ENCODE data around the gene CCDC68. TPM values are rescaled to one million over a fixed set of nuclear protein-coding genes. Genes with fewer than 3 reads are reported as not detected.

CCDC68 gene
- total RNA-seq, 1 donor from 2014 or later = 20.8 TPM

DNA sequence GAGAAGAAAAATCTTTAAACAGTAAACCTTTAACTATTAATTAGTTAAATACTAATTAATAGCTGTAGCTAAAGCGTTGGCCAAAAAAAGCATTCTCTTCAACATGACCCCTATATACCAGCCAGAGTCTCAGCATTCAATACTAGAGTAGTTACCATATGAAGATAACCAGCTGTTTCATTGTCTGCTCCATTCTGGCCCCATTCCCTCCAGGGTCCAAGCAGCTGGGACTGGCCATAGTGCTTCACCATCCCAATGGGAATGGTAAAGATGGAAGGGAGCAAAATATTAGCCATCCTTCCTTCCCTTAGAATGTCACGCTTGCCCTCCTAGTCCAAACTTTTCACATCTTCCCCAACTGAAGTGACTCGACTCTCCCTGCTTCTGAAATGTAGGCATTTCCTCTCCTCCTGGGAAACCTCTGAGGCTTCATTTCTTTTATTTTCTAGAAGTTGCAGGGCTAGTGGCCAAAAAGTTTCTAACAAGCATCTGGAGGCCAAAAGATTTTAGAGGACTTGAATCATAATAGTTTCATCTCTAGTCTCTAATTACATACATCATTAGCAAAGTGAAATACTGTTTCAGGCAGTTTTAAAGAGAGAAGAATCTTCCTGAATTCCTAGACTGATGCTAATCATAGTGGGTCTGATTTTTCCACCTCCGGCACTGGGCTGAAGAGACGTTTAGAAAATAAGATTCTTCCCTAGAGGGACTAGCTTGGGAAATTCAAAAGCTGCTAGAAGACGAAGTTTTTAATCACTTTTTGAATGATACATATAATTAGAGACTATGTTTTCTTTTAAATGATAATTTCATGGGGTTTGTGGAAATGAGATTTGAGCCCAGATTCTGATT is 52.7 kb downstream of the CCDC68 start:
- Histone ChIP-seq H3K36me3 (no peaks in the 10 kb centered on the region), H3K9me3 (no peaks in the 10 kb centered on the region), H3K27ac (no peak overlapping the region), H3K4me1 (no peaks in the 10 kb centered on the region), H3K4me3 (no peak overlapping the region), H3K27me3 (no peaks in the 10 kb centered on the region)
- intact Hi-C loops (cut with DNase I) = no loop called here
- no peak for ATAC-seq
- TF ChIP-seq, protein P1, sequence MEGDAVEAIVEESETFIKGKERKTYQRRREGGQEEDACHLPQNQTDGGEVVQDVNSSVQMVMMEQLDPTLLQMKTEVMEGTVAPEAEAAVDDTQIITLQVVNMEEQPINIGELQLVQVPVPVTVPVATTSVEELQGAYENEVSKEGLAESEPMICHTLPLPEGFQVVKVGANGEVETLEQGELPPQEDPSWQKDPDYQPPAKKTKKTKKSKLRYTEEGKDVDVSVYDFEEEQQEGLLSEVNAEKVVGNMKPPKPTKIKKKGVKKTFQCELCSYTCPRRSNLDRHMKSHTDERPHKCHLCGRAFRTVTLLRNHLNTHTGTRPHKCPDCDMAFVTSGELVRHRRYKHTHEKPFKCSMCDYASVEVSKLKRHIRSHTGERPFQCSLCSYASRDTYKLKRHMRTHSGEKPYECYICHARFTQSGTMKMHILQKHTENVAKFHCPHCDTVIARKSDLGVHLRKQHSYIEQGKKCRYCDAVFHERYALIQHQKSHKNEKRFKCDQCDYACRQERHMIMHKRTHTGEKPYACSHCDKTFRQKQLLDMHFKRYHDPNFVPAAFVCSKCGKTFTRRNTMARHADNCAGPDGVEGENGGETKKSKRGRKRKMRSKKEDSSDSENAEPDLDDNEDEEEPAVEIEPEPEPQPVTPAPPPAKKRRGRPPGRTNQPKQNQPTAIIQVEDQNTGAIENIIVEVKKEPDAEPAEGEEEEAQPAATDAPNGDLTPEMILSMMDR (IDR thresholded peaks at IDR 0.05) = no peak
- DNase-seq = no peak

DNA sequence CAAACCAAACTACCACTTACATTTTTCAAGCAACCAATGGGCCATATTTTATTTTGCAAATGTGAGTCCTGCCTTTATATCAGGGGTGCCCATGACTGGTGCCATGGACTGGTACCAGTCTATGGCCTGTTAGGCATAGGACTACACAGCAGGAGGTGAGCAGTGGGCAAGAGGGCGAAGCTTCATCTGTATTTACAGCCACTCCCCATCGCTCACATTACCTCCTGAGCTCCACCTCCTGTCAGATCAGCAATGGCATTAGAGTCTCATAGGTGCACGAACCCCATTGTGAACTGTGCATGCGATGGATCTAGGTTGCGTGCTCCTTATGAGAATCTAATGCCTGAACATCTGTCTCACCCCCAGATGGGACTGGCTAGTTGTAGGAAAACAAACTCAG is 53.6 kb downstream of the CCDC68 start:
- no peak for ATAC-seq
- DNase-seq = no peak
- H3K4me3 ChIP-seq = no peak overlapping the region
- no peaks in the 10 kb centered on the region for H3K9me3 ChIP-seq
- TF ChIP-seq, protein P1 (IDR thresholded peaks at IDR 0.05) = no peak
- no peaks in the 10 kb centered on the region for H3K36me3 ChIP-seq
- no peaks in the 10 kb centered on the region for H3K27me3 ChIP-seq
- intact Hi-C loops (cut with DNase I) = no loop called here
- no peaks in the 10 kb centered on the region for H3K4me1 ChIP-seq
- no peak overlapping the region for H3K27ac ChIP-seq

DNA sequence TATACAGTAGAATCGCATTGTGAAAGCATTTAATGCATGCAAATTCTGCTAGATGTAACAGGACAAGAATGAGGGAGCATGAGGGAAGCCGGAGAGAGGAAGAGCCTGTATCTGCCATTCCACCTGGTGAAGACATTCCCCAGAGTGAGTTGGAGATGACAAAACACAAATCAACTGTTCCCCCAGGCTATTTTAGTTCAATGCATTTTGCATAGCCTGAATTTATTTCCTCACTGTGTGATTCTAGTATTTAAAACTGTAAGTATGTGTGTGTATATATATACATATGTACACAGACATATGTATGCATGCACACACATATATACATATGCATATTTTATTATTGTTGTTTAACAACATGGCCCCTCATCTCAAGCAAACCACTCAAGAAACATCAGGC is 54.7 kb downstream of the CCDC68 start:
- intact Hi-C loops (cut with DNase I) = no loop called here
- no peak overlapping the region for H3K4me3 ChIP-seq
- ATAC-seq = no peak
- TF ChIP-seq, protein P1 (IDR thresholded peaks at IDR 0.05) = no peak
- DNase-seq = no peak
- H3K27ac ChIP-seq = no peak overlapping the region
- H3K36me3 ChIP-seq = no peaks in the 10 kb centered on the region
- no peaks in the 10 kb centered on the region for H3K27me3 ChIP-seq
- H3K9me3 ChIP-seq = no peaks in the 10 kb centered on the region
- no peaks in the 10 kb centered on the region for H3K4me1 ChIP-seq

DNA sequence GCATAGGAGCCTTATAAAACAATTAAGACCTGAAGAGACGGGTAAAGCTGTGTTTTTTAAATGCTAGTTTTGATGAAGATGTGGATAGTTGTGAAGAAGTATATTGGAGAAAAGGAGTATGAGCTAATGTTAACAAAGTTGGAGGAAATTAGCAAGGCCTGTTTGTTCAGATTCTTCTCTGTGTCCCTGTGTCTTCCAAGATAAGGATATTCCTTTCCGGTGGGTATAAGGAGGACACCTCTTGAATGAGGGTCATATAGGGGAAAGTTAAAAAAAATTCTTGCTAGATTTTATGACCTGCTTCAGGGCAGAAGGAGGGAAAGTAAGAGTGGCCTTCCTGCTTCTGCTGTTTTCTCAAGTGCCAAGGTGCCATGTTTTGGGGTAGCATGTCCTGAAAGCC is 59.0 kb downstream of the CCDC68 start:
- Histone ChIP-seq H3K4me3 (no peak overlapping the region), H3K36me3 (no peaks in the 10 kb centered on the region), H3K4me1 (no peaks in the 10 kb centered on the region), H3K27me3 (no peaks in the 10 kb centered on the region), H3K9me3 (no peaks in the 10 kb centered on the region), H3K27ac (no peak overlapping the region)
- intact Hi-C loops (cut with DNase I) = no loop called here
- DNase-seq (no peak), ATAC-seq (no peak)
- TF ChIP-seq, protein P1 (IDR thresholded peaks at IDR 0.05) = no peak

DNA sequence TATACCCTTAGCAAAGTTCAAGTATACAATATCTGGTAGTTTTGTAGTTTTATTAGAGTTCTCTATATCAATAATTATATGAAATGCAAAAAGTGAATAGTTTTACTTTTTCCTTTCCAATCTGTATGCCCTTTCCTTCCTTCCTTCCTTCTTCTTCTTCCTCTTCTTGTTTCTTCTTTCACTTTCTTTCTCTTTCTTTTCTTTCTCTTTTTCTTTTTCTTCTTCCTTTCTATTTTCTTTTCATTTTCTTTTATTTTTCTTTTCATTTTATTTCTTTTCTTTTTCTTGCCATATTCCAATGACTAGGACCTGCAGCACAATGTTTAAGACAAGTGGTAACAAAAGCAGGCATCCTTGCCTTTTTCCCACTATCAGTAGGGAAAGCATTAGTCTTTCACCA is 59.8 kb downstream of the CCDC68 start:
- H3K27ac ChIP-seq = no peak overlapping the region
- no peak for ATAC-seq
- no peaks in the 10 kb centered on the region for H3K27me3 ChIP-seq
- TF ChIP-seq, protein P1 (IDR thresholded peaks at IDR 0.05) = no peak
- H3K36me3 ChIP-seq = no peaks in the 10 kb centered on the region
- no peak for DNase-seq
- intact Hi-C loops (cut with DNase I) = no loop called here
- H3K4me1 ChIP-seq = no peaks in the 10 kb centered on the region
- H3K4me3 ChIP-seq = no peak overlapping the region
- H3K9me3 ChIP-seq = no peaks in the 10 kb centered on the region

Data from upper lobe of right lung (tissue), 1 donor.